Measurements from ENCODE around the gene PHACTR1. TPM values are rescaled to one million over a fixed set of nuclear protein-coding genes. Genes with fewer than 3 reads are reported as not detected.

Gene PHACTR1
- total and polyA plus RNA-seq, 2 of the 4 experiments (the other 2 are of a cell fraction) = not detected

GRCh38 chr6:13251242-13251641, 534.7 kb downstream of the PHACTR1 start:
- Histone ChIP-seq H3K27ac (ENCODE audit: insufficient read depth, low read length) (no peak overlapping the region), H4K91ac (ENCODE audit: insufficient read depth, low read depth, low read length) (no peak overlapping the region), H4K20me1 (ENCODE audit: insufficient read depth, low read length) (no peaks in the 10 kb centered on the region), H2BK120ac (ENCODE audit: low read depth, low read length) (no peak overlapping the region), H3K79me1 (ENCODE audit: low read depth in 1 of 2, low read length in 2 of 2) (no peaks in the 10 kb centered on the region), H3K9me3 (ENCODE audit: control insufficient read depth, insufficient read depth, low read length) (no peaks in the 10 kb centered on the region), H2AFZ (replicated peaks; ENCODE audit: low read length, poor library complexity) (no peak overlapping the region), H4K8ac (ENCODE audit: low read depth in 2 of 2, low read length in 2 of 2) (no peak overlapping the region), H3K9me1 (ENCODE audit: insufficient read depth, low read length) (no peaks in the 10 kb centered on the region), H3K23ac (ENCODE audit: low read depth, low read length) (no peak overlapping the region), H3K36me3 (ENCODE audit: control insufficient read depth, insufficient read depth, low read length) (no peaks in the 10 kb centered on the region), H4K5ac (ENCODE audit: low read depth, low read length) (no peak overlapping the region), H2BK5ac (ENCODE audit: low read depth, low read length, poor library complexity, severe bottlenecking) (no peak overlapping the region), H3K27me3 (ENCODE audit: control insufficient read depth, insufficient read depth, low read length) (no peaks in the 10 kb centered on the region), H2BK15ac (ENCODE audit: low read depth, low read length) (no peak overlapping the region), H3K4me1 (ENCODE audit: control insufficient read depth, insufficient read depth, low read length) (peaks cover 5% of the 10 kb centered on the region; the same call in 1 of the 2 replicates), H3K14ac (replicated peaks; ENCODE audit: low read depth, low read length) (no peak overlapping the region), H2BK20ac (ENCODE audit: low read depth, low read length) (no peak overlapping the region), H3K4ac (ENCODE audit: low read depth, low read length) (no peak overlapping the region), H2AK9ac (replicated peaks; ENCODE audit: low read depth, low read length, poor library complexity) (no peak overlapping the region), H3K4me3 (ENCODE audit: insufficient read depth, low read depth, low read length) (no peak overlapping the region), H3K18ac (ENCODE audit: low read depth, low read length) (no peak overlapping the region), H3K56ac (ENCODE audit: extremely low read depth, insufficient read depth, low read length) (no peak overlapping the region), H2AK5ac (ENCODE audit: low read depth, low read length) (no peak overlapping the region), H3K9ac (ENCODE audit: low read depth, low read length) (no peak overlapping the region), H3K4me2 (ENCODE audit: low read depth, low read length) (no peak overlapping the region)
- no TSS peak for BruUV-seq (replicated peaks)
- dilution Hi-C loops (cut with HindIII; ENCODE audit: low sequenced_read_pairs, unreplicated experiment) (no loop called here), intact Hi-C loops (cut with micrococcal nuclease) (no loop called here), in situ Hi-C loops (cut with MboI; ENCODE audit: low sequenced_read_pairs) (no loop called here)
- no peak for TF ChIP-seq SMC3 (IDR thresholded peaks at IDR 0.05; ENCODE audit: low read depth, low read length)
- no peak for TF ChIP-seq RFX5 (IDR thresholded peaks at IDR 0.05; ENCODE audit: low read depth, low read length)
- TF ChIP-seq ELK1 (IDR thresholded peaks at IDR 0.05; ENCODE audit: borderline replicate concordance, low read depth, low read length) = no peak
- no peak for TF ChIP-seq POLR2A (IDR thresholded peaks at IDR 0.05; ENCODE audit: low read depth, low read length)
- TF ChIP-seq MAFK (IDR thresholded peaks at IDR 0.05; ENCODE audit: low read depth, low read length) = no peak
- TF ChIP-seq CEBPB (IDR thresholded peaks at IDR 0.05; ENCODE audit: low read depth, low read length) = no peak
- no peak for TF ChIP-seq CHD1 (IDR thresholded peaks at IDR 0.05; ENCODE audit: low read depth, low read length)
- no peak for TF ChIP-seq MAZ (IDR thresholded peaks at IDR 0.05; ENCODE audit: borderline replicate concordance, low read depth, low read length)
- no peak for TF ChIP-seq BHLHE40 (IDR thresholded peaks at IDR 0.05; ENCODE audit: low read depth, low read length)
- TF ChIP-seq RAD21 (IDR thresholded peaks at IDR 0.05; ENCODE audit: low read length) = no peak
- TF ChIP-seq FOS (IDR thresholded peaks at IDR 0.05; ENCODE audit: low read depth, low read length) = no peak
- no peak for TF ChIP-seq MXI1 (IDR thresholded peaks at IDR 0.05; ENCODE audit: borderline replicate concordance, low read depth, low read length)
- no peak for TF ChIP-seq CTCF (conservative IDR thresholded peaks at IDR 0.05; ENCODE audit: low read depth, low read length)
- no peak for TF ChIP-seq NFE2L2 (IDR thresholded peaks at IDR 0.05; ENCODE audit: low read depth, low read length)
- TF ChIP-seq RCOR1 (IDR thresholded peaks at IDR 0.05; ENCODE audit: insufficient replicate concordance, low read length) = no peak
- TF ChIP-seq USF2 (IDR thresholded peaks at IDR 0.05; ENCODE audit: low read depth, low read length) = no peak
- WGBS, 2 experiments (ENCODE audit: extremely low coverage in 2 of 2, insufficient read length in 1 of 2) = 17% methylated on average over 1 of the region's 9 CpGs; no CpG with 5 or more reads in 1 of the 2 experiments
- ChIA-PET CTCF (interaction anchor here (0.5 kb wide), 1 partner anchor 13 kb away, joined by 3 read pairs; no protein-coding TSS in a partner anchor), POLR2A (ENCODE audit: unreplicated experiment) (no interaction called here)
- DNase-seq (no peak), ATAC-seq (ENCODE audit: low read depth) (no peak)
